SW 1271 (cell line): ENCODE data around the gene SEMA3D.
A peak's percentile ranks its signal among the peaks of the same experiment; 100 is the strongest.

Experiments used
- DNase-seq, 2 experiments: peaks; one replicate each; lab custom pipeline; 2025; lab: John Stamatoyannopoulos, UW

Gene SEMA3D

DNA sequence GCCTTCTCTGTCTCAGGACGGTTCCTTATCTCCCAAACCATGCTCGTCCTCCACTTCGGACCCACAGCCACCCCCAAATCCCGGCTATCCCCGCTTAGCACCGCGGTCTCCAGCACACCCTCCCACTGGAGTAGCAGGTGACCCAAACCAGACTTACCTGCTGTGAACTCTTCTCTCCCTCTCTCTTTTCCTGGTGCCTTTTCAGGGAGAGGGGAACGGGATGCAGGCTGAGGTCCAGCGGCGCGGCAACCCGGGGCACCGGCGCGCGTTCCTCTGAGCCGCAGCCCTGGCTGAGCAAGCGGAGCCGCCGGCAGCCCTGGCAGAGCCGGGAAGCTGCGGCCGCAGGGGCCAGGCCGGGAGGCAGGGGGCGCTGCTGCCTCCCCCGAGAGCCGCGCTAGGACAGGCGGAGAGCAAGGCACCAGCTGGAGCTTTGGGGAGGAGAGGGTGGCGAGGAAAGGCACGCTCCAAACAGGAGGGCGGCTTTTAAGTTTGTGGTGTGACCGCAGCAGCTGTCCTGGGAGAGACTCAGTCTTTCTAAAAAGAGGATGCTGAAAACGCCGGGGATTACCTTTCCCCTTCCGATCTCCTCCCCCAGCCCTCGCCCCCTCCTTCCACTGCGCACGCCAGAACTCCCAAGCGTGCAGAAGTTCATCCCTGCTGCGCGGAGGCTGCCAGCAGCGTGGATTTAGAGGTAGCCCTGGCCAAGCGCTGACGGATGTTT is at the start of gene SEMA3D:
Gene SEMA3D (minus strand): TSS at position 536 of the 721 bp plus-strand sequence. CDS start 65,165 bp downstream, outside the sequence.
- DNase-seq = peak; percentile 37 to 71

DNA sequence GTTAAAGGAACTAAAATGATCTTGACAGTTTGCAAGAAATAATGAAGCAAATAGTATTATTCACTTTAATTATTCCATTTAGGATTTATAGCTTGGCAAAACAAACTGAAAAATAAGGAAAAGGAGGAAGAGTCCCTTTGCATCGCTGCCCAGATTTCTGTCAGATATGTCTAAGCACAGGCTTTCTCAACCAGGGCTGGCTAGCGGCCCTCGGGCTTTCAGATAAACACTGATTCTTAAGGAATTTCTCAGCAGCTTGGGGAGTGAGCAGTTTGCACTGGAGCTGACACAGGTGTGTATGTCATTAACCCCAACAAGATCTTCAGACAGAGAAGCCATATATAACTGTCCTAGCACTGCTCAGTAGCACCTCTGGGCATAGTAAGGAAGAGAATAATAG is 47.9 kb upstream of the SEMA3D start:
- DNase-seq = no peak

DNA sequence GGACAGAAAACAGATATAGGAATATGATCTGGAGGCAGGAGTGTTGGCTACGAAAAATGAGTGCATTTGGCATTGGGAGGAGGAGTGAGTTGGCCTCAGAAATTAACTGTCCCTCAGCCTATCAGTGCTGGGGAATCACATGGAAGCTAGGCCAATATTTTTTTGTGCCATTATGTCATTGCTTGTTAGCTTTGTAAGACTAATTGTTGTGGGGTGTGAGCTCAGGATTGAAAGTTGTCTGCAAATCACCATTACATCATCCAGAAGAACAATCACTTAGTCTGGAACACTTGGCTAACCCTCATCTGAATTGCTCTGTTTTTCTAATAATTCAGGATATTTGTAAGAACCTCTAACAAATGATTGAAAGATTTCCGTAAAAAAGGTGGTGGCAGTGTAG is 45.2 kb upstream of the SEMA3D start:
- DNase-seq = no peak

DNA sequence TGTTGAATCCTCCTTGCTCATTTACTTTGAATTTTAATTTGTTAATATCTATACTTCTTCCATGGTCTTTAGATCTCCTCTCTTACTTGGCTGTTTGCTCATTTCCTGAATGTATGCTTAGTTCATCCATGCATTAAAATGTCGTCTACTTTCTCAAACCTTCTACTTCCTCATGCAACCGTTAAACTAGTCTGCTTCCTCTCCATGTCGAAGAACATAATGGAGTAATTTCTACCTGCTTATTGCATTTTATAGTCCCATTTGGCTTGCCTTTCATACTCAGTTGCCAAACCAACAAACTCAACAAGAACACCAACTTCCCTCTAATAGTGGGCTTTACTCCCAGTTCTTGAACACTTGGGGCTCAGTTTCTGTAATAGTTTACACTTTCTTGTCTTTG is 43.8 kb upstream of the SEMA3D start:
- DNase-seq = no peak

DNA sequence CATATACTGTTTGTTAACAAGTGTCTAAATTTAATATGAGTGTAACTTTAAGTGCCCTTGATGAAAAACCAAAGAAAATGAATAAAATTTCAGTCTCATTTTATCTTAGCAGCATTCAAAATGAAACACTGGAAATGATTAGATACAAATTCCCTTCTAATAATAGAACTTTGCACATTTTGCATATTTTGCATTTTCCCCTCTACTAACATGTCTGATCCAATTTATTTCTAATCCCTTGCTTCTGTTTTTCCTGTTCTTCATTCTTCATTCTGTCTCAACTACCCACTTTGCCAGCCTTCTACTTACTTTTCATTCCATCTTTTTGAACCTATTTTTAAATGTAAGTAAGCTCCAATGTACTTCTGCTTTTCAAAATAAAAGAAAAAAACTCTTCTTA is 42.7 kb upstream of the SEMA3D start:
- DNase-seq = no peak

DNA sequence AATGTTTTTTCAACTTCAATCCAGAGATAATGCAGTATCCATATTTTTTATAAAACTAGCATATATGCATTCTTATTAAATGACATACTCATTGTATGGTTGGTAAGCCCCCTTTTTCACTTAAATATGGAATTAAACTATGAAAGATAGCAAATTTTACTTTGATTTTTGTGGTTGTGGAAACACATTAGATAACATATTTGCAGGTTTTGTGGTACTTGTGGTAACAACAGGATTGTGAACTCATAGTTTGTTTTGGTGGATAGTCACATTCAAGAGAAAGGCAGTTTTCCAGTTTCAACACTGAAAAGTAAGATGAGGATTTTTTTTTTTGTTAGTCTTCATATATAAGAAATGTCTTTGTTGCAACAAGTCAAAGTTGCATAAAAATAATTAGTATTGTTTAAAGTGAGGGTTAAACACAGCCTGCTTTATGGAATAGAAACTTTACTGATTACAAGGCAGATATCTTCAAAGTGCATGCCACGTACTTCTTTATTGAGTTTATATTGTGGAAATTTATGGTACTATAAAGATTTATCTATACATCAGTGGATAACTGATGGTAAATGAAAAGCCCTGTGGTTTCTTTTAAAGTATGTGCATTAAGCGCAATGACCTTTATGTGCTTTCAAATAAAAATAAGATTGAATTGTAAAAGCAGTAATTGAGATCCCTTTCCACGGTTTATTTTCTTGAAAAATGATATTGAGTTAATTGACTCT is 39.7 kb upstream of the SEMA3D start:
- DNase-seq = no peak

DNA sequence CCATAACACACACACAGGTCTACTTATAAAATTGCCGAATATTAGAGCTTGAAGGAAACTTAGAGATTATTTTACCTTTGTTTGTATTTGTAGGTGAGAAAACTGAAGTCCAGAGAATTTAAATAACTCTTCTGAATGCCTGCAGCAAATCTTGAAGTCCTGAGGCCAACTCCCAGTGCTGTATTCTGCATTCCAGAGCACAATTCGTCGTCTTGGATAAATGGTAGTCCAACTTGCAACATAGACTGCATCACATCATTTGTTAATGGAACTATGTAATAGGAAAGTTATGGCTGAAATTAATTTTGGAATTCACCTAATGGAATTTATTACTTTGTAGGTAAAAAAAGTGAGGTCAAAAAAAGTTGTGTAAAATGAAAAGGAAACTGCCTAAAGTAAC is 37.3 kb upstream of the SEMA3D start:
- DNase-seq = no peak

DNA sequence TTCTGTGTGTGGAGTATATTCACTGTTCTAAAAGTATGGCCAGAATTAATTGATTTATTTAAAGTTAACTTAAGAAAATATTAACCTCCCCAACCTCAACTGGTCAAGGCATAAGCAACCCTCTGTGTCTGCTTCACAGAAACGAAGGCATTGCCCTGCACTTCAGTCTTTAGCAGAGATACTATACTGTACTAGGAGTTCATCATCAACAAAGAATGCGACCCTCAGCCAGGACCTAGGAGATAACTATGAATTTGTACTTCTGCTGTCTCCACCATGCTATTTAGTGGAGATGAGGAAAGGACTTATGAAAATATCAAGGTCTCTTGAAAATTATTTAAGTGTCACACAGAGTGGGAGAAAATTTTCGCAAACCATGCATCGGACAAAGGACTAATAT is 35.7 kb upstream of the SEMA3D start:
- DNase-seq = no peak

DNA sequence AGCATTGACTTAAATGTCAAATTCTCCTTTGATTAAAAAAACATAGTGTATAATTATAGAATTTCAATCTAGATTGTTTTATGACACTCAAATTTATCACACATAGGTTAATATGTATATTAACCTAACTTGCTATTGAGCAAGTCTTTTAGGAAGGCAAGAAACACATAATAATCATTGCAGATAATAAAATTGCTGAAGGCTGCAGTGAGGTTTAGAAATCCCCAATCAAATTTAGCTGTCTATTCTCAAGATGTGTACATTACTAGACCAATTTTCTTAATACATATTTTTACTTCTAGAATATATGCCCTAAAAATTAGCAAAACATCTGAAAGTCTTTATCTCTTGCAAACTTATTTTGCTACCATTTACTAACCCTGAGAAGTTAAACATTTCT is 34.9 kb upstream of the SEMA3D start:
- no peak for DNase-seq

DNA sequence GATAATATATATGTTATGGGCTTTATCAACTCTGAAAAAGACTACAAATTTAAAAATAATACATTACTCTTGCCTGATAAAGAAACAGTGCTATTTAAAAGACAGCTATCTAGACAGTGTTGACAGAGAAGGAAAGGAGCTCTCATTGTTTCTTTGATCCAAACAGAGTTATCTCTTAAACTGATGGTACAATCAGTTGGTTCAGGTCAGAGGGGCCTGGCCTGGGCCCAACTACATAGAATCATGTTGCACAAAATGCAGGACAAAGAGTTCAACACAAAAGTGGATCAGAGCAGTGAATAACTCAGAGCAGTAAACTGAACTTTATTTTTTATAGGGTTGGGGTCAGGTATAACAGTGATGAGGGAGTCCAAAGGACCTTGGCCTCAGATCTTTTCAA is 33.8 kb upstream of the SEMA3D start:
- no peak for DNase-seq

DNA sequence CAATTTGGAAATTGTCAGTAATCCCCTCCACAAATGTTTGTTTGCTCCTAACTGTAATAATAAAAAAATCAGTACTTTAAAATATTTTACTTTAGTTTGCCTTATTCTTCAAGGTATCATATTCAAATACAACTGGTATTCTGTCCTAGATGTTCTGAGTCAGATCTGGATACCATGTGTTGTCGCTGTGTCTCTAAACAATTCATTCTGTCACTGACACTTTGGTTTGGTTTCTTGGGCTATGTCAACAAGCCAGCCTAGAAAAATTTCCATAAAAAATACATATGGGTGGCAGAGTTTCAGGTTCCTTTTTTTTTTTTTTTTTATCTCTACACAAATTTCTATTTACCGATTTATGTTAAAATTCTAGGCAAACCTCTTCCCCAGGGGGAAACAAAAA is 33.2 kb upstream of the SEMA3D start:
- no peak for DNase-seq

DNA sequence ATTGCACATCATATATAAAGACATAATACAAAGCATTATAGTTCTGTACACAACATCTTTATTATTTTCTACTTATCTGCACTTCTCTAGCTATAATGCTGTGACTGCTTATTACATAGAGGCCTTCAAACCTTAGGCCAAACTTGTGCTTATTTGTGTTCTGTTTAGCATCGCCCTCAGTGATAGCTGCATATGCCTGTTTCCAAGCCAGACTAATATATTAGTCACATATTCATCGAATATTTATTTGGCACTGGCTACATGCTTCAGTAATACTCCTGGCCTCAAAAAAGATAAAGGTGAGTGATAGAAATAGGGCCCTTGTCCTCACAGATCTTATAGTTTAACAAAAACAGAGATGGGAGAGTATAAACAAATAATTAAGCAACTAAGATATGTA is 30.2 kb upstream of the SEMA3D start:
- no peak for DNase-seq

DNA sequence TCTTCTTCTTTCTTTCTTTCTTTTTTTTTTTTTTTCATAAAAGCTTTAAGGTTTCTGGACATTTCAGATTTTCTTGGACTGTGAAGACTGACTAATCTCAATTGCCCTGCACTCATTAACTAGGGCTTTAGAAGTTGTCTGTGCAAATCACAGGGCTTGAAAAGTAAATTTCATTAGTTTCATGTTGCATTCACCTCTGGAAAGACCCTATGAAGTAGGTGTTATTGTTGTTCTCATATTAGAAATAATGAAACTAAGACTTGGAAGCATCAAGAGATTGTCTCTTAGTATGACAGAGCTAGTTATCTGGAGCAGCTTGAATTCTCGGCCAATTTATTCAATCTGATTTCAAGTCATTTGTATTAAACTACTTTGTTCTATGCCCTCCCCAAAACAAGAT is 28.2 kb upstream of the SEMA3D start:
- no peak for DNase-seq

DNA sequence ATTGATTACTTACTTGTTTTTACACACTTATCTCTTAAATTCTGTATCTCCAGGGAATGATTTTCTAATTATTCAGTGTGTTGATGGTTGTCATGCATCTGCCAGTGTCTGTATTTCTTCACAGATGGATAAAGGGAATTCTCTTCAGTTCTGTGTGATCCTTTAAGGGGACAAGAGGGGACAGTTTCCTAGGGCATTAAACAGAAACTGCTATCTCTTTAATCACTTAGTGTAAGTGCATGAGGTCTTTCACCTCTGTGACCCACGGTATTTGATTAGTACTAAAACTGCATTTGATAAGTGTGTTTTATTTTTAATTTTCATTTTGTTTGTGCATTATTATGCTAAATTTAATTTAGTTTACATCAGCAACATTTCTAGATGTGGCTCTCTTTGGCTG is 26.6 kb upstream of the SEMA3D start:
- DNase-seq = no peak

DNA sequence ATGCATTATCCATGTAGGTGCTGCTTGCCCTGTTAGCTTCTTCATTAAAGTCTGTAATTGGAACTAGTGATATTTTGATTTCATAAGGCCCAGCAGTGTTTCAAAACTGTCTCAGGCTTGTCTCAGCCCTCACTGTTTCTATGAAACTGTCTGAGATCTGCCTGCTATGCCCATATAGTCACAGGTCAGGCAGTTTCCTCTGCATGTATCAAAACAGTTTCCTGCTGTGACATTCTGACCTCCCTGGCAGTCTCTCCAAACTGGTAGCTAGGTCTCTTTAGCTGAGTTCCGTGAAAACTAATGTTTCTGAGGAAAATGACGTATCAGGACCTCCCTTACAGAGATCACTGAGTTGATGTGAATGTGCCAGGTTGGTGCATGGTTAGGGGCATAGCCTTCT is 18.9 kb upstream of the SEMA3D start:
- DNase-seq = no peak

DNA sequence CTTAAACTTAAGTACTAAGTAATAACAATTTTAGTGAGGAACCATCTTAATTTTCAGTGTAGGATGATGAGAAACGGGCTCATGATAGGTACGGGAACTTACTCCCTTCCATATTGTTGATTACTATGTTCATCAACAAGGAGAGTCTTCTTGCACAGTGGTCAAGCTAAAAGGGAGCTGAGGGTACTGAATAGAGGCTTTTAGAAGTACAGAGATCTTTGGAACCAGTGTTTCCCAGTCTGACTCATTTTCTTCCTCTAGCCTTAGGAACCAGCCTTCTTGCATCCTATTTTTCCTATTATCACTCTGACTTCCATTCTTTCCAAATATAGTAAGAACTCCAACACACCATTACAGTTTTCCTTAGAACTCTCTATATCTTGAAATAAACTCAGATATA is 17.6 kb upstream of the SEMA3D start:
- DNase-seq = no peak

DNA sequence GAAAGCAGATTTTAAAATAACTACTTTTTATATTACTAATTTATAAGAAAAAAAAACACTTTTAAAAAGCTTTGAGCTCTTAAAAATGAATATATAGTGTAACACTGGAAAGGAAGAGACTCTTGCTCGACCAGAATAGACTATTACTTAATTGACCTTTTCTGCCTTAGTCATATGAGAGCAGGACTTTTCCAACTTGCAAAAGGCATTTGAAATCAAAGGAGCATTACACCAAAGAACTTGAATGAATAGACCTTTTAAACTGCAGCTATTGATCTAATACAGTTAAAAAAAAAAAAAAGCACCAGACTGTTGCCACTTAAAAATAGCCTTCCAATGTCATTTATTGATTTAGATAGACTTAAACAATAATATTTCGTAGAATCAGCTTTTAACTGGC is 17.2 kb upstream of the SEMA3D start:
- DNase-seq = no peak

DNA sequence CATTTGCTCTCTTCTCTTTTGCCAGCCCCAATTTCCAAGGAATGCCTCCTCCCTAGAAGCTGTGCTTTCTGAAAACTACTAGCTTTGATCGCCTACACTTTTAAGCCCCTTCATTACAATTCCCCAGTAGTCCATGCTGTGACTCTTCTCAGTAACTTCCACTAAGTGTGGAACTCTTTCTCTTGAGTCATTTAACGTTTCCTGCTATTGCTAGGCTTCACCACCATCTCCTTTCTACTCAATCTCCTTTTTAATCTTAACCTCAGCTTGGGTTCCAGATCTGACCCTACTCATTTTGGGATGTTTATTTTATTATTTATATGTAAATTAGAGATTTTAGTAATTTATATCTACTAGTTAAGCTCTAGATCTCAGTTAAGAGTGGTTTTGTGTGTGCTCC is 14.4 kb upstream of the SEMA3D start:
- no peak for DNase-seq

DNA sequence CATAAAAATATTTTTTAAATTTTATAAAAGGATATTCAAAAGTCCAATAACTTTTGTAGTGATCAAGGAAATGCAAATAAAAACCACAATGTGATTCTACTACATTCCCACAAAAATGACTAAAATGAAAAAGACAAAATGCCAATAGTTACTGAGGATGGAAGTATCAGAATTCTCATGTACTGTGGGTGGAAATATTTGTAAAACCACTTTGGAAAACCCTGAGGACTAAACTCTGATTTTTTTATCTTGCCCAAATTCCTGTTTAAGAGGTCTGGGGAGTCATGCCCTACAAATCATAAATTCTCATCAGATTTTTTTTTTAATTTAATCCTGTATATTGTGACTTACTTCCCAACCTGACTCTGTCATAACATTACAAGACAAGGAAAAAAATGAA is 9.8 kb upstream of the SEMA3D start:
- DNase-seq = no peak

DNA sequence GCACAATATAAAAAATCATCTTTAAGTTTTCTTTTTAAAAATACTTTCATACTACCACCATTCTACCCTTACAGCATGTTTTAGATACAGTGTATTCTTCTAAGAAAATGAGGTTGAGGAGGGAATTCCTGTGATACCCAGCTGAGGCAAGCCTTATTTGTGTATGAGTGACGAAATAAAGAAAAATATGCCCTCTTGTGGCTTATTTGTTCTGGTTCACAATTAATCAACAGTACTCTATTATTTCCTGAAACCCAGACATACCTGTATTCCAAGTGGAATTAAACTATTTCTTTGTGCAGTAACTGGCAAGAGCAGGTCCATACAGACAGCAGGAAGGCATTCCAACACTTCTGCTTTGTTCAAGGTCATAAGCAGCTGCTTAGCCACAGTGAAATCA is 4.5 kb upstream of the SEMA3D start:
- DNase-seq = peak in 1 of 2 experiments; percentile 15

DNA sequence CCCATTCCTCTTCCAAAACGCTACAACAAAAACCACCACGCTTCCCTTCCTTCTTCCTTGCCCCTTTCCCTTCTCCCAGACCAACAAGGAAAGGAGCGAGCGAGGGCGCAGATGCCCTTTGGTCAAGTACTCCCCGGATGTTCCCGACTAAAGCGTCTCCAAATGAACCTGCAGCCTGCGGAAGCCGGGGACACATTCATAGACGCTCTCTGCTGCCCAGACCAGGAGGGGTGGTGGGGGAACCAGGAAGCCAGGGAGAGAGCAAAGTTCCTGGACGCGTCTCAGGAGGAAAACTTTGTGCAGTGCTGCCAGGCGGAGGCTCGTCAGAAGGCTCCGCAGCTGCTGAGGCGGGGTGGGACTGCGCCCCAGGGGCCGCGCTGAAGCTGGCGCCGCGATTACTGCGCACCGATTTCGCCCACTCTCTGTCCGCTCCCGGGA is 754 bp downstream of the SEMA3D start:
- DNase-seq = peak; percentile 14 to 41

DNA sequence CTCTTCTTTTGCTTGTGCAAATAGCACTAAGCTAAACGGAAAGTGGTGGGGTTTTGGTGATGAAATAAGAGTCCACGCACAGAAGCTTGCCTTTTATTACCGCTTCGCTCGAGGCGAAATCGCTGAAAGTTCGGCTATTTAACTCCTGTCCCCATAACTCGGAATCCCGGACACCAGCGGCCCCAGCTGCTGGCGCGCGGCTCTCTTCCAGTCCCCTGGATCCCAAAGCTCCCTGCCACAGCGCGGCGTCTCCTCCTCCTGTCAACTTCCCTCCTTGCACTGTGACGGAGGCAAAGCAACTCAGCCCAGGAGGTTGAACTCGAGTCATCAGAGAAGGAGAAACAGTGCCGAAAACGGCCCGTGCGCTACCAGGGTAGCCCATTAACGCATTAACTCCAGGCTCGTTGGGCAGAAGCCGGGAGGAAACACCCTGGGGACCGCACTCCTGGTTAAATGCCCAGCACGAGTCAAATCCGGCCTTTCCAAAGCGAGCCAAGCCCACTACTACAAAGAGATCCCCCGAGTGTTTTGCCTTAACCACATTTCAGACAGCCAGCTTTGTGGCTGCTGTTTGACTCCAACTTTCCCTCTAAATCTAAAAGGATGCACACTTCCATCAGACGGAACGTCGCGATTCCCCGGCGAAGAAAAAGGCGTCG is 1.3 kb downstream of the SEMA3D start:
- DNase-seq = peak; percentile 31 to 33
